Measurements from ENCODE around the gene PXYLP1. TPM values are rescaled to one million over a fixed set of nuclear protein-coding genes. Genes with fewer than 3 reads are reported as not detected.

PXYLP1 gene
- total RNA-seq, 4 donors from 2014 or later = 18.5 to 29.7 (median 26.4) TPM

DNA sequence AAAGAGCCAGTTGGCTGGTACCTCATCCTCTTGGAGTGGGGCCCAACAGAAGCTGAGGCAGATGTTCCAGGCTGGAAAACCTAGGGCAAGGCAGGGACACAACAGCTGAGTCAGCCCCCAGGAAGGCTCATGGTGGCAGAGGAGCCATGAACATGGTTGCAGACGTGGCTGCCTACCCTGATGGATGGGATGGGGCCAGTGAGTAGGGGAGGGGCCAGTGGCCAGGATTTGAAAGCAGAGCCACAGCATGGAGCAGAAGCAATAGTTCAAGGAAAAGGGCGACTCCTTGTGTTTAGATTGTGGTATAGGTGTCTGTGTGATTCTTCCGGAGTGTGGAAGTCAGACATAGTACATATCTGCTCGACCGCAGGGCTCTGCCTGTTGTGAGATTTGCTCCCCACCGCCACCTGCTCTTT is 24.2 kb downstream of the PXYLP1 start:
- no peak for DNase-seq
- no peaks in the 10 kb centered on the region for H3K9me3 ChIP-seq
- intact Hi-C loops (cut with DNase I; ENCODE audit: low total_unique reads) = no loop called here
- H3K27ac ChIP-seq = no peak overlapping the region
- no peaks in the 10 kb centered on the region for H3K4me1 ChIP-seq
- H3K36me3 ChIP-seq = no peaks in the 10 kb centered on the region
- H3K4me3 ChIP-seq = no peak overlapping the region
- no peaks in the 10 kb centered on the region for H3K27me3 ChIP-seq
- TF ChIP-seq, protein P1, sequence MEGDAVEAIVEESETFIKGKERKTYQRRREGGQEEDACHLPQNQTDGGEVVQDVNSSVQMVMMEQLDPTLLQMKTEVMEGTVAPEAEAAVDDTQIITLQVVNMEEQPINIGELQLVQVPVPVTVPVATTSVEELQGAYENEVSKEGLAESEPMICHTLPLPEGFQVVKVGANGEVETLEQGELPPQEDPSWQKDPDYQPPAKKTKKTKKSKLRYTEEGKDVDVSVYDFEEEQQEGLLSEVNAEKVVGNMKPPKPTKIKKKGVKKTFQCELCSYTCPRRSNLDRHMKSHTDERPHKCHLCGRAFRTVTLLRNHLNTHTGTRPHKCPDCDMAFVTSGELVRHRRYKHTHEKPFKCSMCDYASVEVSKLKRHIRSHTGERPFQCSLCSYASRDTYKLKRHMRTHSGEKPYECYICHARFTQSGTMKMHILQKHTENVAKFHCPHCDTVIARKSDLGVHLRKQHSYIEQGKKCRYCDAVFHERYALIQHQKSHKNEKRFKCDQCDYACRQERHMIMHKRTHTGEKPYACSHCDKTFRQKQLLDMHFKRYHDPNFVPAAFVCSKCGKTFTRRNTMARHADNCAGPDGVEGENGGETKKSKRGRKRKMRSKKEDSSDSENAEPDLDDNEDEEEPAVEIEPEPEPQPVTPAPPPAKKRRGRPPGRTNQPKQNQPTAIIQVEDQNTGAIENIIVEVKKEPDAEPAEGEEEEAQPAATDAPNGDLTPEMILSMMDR (IDR thresholded peaks at IDR 0.05) = no peak

DNA sequence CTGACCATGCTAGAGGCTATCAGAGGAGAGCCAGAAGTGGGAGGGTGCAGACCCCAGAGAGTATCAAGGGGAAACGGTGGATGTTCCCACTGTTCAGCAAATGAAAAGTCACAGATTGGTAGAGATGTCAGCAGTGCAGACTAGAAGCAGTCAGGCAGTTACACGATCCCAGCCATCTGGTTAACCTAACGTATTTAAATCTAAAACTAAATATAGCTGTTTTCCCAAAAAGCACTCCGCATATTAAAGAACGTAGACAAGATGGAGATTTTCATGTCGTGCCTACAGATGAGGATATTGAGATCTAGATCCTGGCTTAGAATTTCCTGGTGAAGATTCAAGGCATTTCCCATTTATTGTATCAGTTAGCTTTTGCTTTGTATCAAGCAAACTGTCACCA is 25.2 kb downstream of the PXYLP1 start:
- no peaks in the 10 kb centered on the region for H3K27me3 ChIP-seq
- no peaks in the 10 kb centered on the region for H3K36me3 ChIP-seq
- no peaks in the 10 kb centered on the region for H3K9me3 ChIP-seq
- TF ChIP-seq, protein P1 (IDR thresholded peaks at IDR 0.05) = no peak
- no peak for TF ChIP-seq POLR2A (IDR thresholded peaks at IDR 0.05)
- intact Hi-C loops (cut with DNase I; ENCODE audit: low total_unique reads) = no loop called here
- no peaks in the 10 kb centered on the region for H3K4me1 ChIP-seq
- H3K27ac ChIP-seq = no peak overlapping the region
- H3K4me3 ChIP-seq = no peak overlapping the region
- DNase-seq = no peak

DNA sequence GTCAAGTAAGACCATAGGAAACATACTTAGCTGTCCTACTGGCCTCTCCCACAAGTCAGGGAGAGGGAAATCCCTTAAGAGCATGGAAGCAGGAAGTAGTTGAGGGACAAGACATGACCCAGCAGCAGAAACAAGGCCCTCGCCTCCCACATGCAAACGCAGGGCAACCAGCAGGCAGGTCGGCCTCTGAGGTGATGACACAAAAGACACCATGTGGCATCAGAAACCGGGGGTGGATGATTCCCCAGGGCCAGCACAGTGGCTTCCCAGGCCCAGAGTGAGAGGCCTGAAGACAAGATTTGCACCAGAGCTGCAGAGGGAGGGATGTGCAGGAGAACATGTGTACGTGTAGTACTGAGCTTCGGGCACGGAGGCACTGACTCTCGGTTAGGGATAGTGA is 26.3 kb downstream of the PXYLP1 start:
- intact Hi-C loops (cut with DNase I; ENCODE audit: low total_unique reads) = no loop called here
- no peaks in the 10 kb centered on the region for H3K36me3 ChIP-seq
- TF ChIP-seq POLR2A (IDR thresholded peaks at IDR 0.05) = no peak
- TF ChIP-seq, protein P1 (IDR thresholded peaks at IDR 0.05) = no peak

DNA sequence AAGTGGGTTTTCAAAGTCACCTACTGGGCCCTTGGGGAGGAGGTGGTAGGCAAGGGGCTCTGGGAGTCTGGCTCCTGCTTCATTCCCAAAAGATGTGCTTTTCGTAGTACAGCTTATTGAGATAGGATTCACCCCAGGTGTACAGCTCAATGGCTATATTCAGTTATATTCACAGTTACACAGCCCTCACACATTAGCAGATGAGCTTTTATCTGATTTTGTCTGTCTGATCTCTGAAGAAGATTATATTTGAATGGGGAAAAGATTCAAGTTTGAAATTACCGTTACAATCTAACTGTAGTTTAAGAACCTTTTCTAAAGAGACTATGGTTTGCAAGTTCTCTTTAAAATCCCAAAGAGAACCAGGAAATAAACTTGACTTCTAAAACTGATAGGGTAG is 27.3 kb downstream of the PXYLP1 start:
- no peaks in the 10 kb centered on the region for H3K4me1 ChIP-seq
- TF ChIP-seq POLR2A (IDR thresholded peaks at IDR 0.05) = no peak
- TF ChIP-seq, protein P1 (IDR thresholded peaks at IDR 0.05) = no peak

More for the DNA sequence above, 26.3 kb downstream of the PXYLP1 start:
- Histone ChIP-seq H3K9me3 (no peaks in the 10 kb centered on the region), H3K27me3 (no peaks in the 10 kb centered on the region), H3K27ac (no peak overlapping the region), H3K4me3 (no peak overlapping the region), H3K4me1 (no peaks in the 10 kb centered on the region)
- DNase-seq = no peak

DNA sequence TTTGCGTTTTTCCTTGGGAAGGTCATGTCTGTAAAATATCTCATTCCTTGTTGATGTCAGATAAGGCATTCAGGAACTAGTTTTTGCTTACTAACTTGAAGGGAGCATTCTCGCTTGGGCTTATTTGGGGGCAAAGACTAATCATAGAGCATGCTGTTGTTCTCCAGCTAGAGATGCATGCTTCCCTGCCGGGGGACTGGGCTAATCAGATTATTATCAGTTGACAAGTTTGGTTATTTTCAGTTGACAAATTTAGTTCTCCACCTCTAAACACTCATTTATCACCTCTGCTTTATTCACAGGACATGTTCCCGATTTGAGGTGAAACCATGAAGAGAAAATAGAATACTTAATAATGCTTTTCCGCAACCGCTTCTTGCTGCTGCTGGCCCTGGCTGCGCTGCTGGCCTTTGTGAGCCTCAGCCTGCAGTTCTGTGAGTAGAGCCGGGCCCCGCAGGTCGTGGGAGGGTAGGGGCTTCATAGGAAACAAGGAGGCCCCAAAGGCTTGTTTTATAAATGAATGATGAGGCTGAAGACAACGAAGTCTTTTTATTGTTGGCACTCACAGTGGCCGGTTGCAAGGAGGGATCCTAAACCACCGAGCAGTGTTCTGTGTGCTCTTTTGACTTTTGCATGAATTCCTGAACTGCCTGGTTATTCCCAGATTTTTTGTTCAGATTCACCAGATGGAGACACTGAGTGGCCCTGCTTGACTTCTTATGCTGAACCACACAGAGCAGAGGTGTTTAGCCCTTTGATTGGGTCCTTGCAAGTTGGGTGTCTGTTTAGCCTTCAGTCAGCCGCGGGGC is 28.4 kb downstream of the PXYLP1 start:
- Histone ChIP-seq H3K27me3 (no peaks in the 10 kb centered on the region), H3K36me3 (no peaks in the 10 kb centered on the region), H3K27ac (no peak overlapping the region), H3K4me3 (no peak overlapping the region), H3K9me3 (no peaks in the 10 kb centered on the region), H3K4me1 (no peaks in the 10 kb centered on the region)
- no peak for DNase-seq
- intact Hi-C loops (cut with DNase I; ENCODE audit: low total_unique reads) = no loop called here
- TF ChIP-seq, protein P1 (IDR thresholded peaks at IDR 0.05) = no peak
- no peak for TF ChIP-seq POLR2A (IDR thresholded peaks at IDR 0.05)

More for the DNA sequence above, 27.3 kb downstream of the PXYLP1 start:
- H3K27ac ChIP-seq = no peak overlapping the region
- no peak for DNase-seq
- H3K36me3 ChIP-seq = no peaks in the 10 kb centered on the region
- no peak overlapping the region for H3K4me3 ChIP-seq
- H3K27me3 ChIP-seq = no peaks in the 10 kb centered on the region
- intact Hi-C loops (cut with DNase I; ENCODE audit: low total_unique reads) = no loop called here
- H3K9me3 ChIP-seq = no peaks in the 10 kb centered on the region

All from uterus (tissue), 4 donors.